H1 (cell line): Measurements from ENCODE around the gene TPRKB. TPM values are rescaled to one million over a fixed set of nuclear protein-coding genes. Genes with fewer than 3 reads are reported as not detected.
"Not testable (repeated sequence)": the region's sequence is repeated elsewhere in the genome, so short reads cannot be mapped to it uniquely, and the experiment has no call there.

Experiments
- CTCF ChIA-PET: fragments of 300-600 bp; sonication (Branson Sonifier 250); formaldehyde crosslinking; loops from one replicate; lab custom pipeline; 2021; ENCODE audit not compliant: partially characterized antibody; lab: Charles Lee
- POLR2A ChIA-PET: fragments of 300-600 bp; sonication (Branson Sonifier 250); formaldehyde crosslinking; loops from one replicate; lab custom pipeline; 2021; ENCODE audit warnings: inconsistent platforms; ENCODE audit not compliant: partially characterized antibody; lab: Charles Lee
- DNase-seq, 2 experiments: peaks; one replicate each; pipeline versions ENCODE4 v3.0.0 to v3.0.0-alpha.2; 2010 to 2022; ENCODE audit warnings: low spot score in 2 of 2, low read depth in 1 of 2, mixed read lengths in 1 of 2
- FAIRE-seq: peaks from 2 replicates; lab custom pipeline; 2011; peaks lifted over from hg19 to GRCh38; lab: Jason Lieb, UNC
- H2AFZ ChIP-seq: 2 replicates; pipeline ENCODE4 v1.8.1; 2012; ENCODE audit warnings: low read length, inconsistent platforms
- H2AK5ac ChIP-seq: 2 replicates; pipeline ENCODE4 v1.6.1; 2013; ENCODE audit warnings: low read depth, low read length
- H2BK120ac ChIP-seq: replicated peaks from 2 replicates; pipeline ENCODE3; 2013; ENCODE audit warnings: low read depth, low read length, inconsistent platforms
- H2BK12ac ChIP-seq: 2 replicates; pipeline ENCODE4 v1.6.1; 2013; ENCODE audit warnings: low read depth, low read length
- H2BK15ac ChIP-seq: 2 replicates; pipeline ENCODE4 v1.6.1; 2013; ENCODE audit warnings: low read length
- H2BK20ac ChIP-seq: 2 replicates; pipeline ENCODE4 v1.6.1; 2013; ENCODE audit warnings: low read length
- H2BK5ac ChIP-seq: 2 replicates; pipeline ENCODE4 v1.6.1; 2013; ENCODE audit warnings: low read depth, low read length
- H3K14ac ChIP-seq: 2 replicates; pipeline ENCODE4 v1.6.1; 2013; ENCODE audit warnings: inconsistent platforms; ENCODE audit not compliant: insufficient read length
- H3K18ac ChIP-seq: 2 replicates; pipeline ENCODE4 v1.6.1; 2013; ENCODE audit warnings: low read length; ENCODE audit errors: extremely low read depth
- H3K23ac ChIP-seq: 2 replicates; pipeline ENCODE4 v1.6.1; 2013; ENCODE audit warnings: inconsistent platforms; ENCODE audit not compliant: insufficient read length
- H3K23me2 ChIP-seq: 2 replicates; pipeline ENCODE4 v1.6.1; 2013; ENCODE audit warnings: low read depth, low read length
- H3K27ac ChIP-seq: 2 replicates; pipeline ENCODE4 v1.6.1; 2011; ENCODE audit warnings: low read depth, low read length, inconsistent platforms
- H3K27me3 ChIP-seq, 4 experiments: replicated peaks in 1 of 4; 1 replicate in 1 of 4; 2 replicates in 3 of 4; pipeline versions ENCODE4 v1.6.1 to v1.8.1; 2011 to 2013; ENCODE audit warnings: low read length in 3 of 4, mild to moderate bottlenecking in 3 of 4, inconsistent platforms in 2 of 4, mixed read lengths in 2 of 4, moderate library complexity in 1 of 4; ENCODE audit not compliant: control insufficient read depth in 3 of 4, insufficient read depth in 3 of 4; ENCODE audit errors: extremely low read depth in 1 of 4
- H3K36me3 ChIP-seq, 4 experiments: 2 replicates each; pipeline versions ENCODE4 v1.6.1 to v1.8.1; 2011 to 2013; ENCODE audit warnings: mild to moderate bottlenecking in 4 of 4, low read length in 3 of 4, moderate library complexity in 2 of 4, control low read depth in 1 of 4, inconsistent platforms in 1 of 4; ENCODE audit not compliant: insufficient read depth in 4 of 4, control insufficient read depth in 2 of 4
- H3K4ac ChIP-seq: replicated peaks from 2 replicates; pipeline ENCODE3; 2013; ENCODE audit warnings: low read length, low read depth, mixed read lengths, inconsistent platforms; ENCODE audit not compliant: insufficient read length
- H3K4me1 ChIP-seq, 4 experiments: replicated peaks in 1 of 4; 1 replicate in 1 of 4; 2 replicates in 3 of 4; pipeline versions ENCODE4 v1.6.1 to v1.8.1; 2011 to 2013; ENCODE audit warnings: low read length in 3 of 4, inconsistent platforms in 2 of 4, mixed read lengths in 1 of 4; ENCODE audit not compliant: insufficient read depth in 4 of 4, control insufficient read depth in 3 of 4
- H3K4me2 ChIP-seq, 2 experiments: 2 replicates each; pipeline versions ENCODE4 v1.6.1 to v1.8.1; 2011 to 2013; ENCODE audit warnings: low read depth in 2 of 2, low read length in 2 of 2, control low read depth in 1 of 2, inconsistent platforms in 1 of 2, mild to moderate bottlenecking in 1 of 2; ENCODE audit not compliant: insufficient read depth in 1 of 2
- H3K4me3 ChIP-seq, 4 experiments: fragments of 200-600, 300-600 bp in 1 of 4; sonication (generic), shearing (Covaris generic), sonication (Bioruptor Twin) in 1 of 4; 2 replicates each; pipeline versions ENCODE4 v1.5.1 to v1.8.1; 2011 to 2016; ENCODE audit warnings: low read length in 4 of 4, low read depth in 3 of 4, control low read depth in 2 of 4, inconsistent platforms in 2 of 4, mild to moderate bottlenecking in 2 of 4, mixed read lengths in 1 of 4, moderate library complexity in 1 of 4; ENCODE audit not compliant: insufficient read depth in 2 of 4; ENCODE audit errors: extremely low read depth in 1 of 4
- H3K56ac ChIP-seq: replicated peaks from 2 replicates; pipeline ENCODE3; 2013; ENCODE audit warnings: low read depth, mild to moderate bottlenecking, mixed read lengths, low read length, inconsistent platforms; ENCODE audit not compliant: insufficient read length
- H3K79me1 ChIP-seq: 2 replicates; pipeline ENCODE4 v1.6.1; 2013; ENCODE audit warnings: low read depth, low read length, control low read depth
- H3K79me2 ChIP-seq, 2 experiments: 2 replicates each; pipeline versions ENCODE4 v1.6.1 to v1.8.1; 2012 to 2013; ENCODE audit warnings: low read length in 2 of 2, mild to moderate bottlenecking in 2 of 2, inconsistent platforms in 1 of 2; ENCODE audit not compliant: insufficient read depth in 2 of 2, control insufficient read depth in 1 of 2
- H3K9ac ChIP-seq, 4 experiments: replicated peaks in 1 of 4; 1 replicate in 1 of 4; 2 replicates in 3 of 4; pipeline versions ENCODE4 v1.6.1 to v1.8.1; 2011 to 2013; ENCODE audit warnings: low read depth in 3 of 4, low read length in 3 of 4, control low read depth in 2 of 4, mild to moderate bottlenecking in 2 of 4, moderate library complexity in 2 of 4, inconsistent platforms in 1 of 4; ENCODE audit errors: extremely low read depth in 1 of 4
- H3K9me3 ChIP-seq, 2 experiments: 2 replicates each; pipeline versions ENCODE4 v1.6.1 to v1.8.1; 2012 to 2013; ENCODE audit warnings: mild to moderate bottlenecking in 2 of 2, moderate library complexity in 2 of 2, control low read depth in 1 of 2, inconsistent platforms in 1 of 2, low read depth in 1 of 2, low read length in 1 of 2, mixed read lengths in 1 of 2; ENCODE audit not compliant: insufficient read depth in 2 of 2
- H4K20me1 ChIP-seq, 2 experiments: replicated peaks in 1 of 2; 2 replicates each; pipeline versions ENCODE3 to v1.8.1; 2011 to 2013; ENCODE audit warnings: inconsistent platforms in 2 of 2, low read length in 2 of 2, mild to moderate bottlenecking in 1 of 2; ENCODE audit not compliant: insufficient read depth in 2 of 2, control insufficient read depth in 1 of 2
- H4K5ac ChIP-seq: 2 replicates; pipeline ENCODE4 v1.6.1; 2013; ENCODE audit warnings: low read length, low read depth, mixed read lengths, inconsistent platforms; ENCODE audit not compliant: insufficient read length
- H4K8ac ChIP-seq: 2 replicates; pipeline ENCODE4 v1.8.0; 2013; ENCODE audit warnings: mild to moderate bottlenecking, moderate library complexity, low read length, inconsistent platforms; ENCODE audit not compliant: insufficient read depth; ENCODE audit errors: extremely low read depth
- H4K91ac ChIP-seq: replicated peaks from 2 replicates; pipeline ENCODE3; 2013; ENCODE audit warnings: low read length, mixed read lengths, inconsistent platforms; ENCODE audit not compliant: insufficient read length
- WGBS, 2 experiments: shearing (Covaris generic) in 1 of 2; methylation state at CpG; one replicate each; pipeline versions ENCODE4 v1.1.6 to v1.1.7; 2013 to 2015; ENCODE audit warnings: low lambda C conversion rate in 2 of 2, mixed read lengths in 2 of 2, inconsistent platforms in 1 of 2, low coverage in 1 of 2, missing lambda C conversion rate in 1 of 2; ENCODE audit not compliant: insufficient replicate concordance in 2 of 2, insufficient coverage in 1 of 2, insufficient read length in 1 of 2; ENCODE audit errors: extremely low coverage in 1 of 2, missing lambda C conversion rate in 1 of 2; 5-methylcytosine and 5-hydroxymethylcytosine counted together
- polyA plus RNA-seq, 7 experiments: library from polyadenylated mRNA; depleted of rRNA in 3 of 7; stranded (reverse) in 5 of 7; unstranded in 2 of 7; fragments of >200 nt in 5 of 7; fragments of 200-250 nt in 2 of 7; gene quantifications; 1 replicate in 5 of 7; 2 replicates in 1 of 7; 4 replicates in 1 of 7; pipeline versions ENCODE4 v1.2.1 to v1.2.3, GENCODE V29; 2011 to 2013; ENCODE audit warnings: missing spikeins in 2 of 7, mixed read lengths in 2 of 7
- total RNA-seq: library from RNA; stranded (reverse); fragmentation: NEBNext Ultra II Directional; extraction: Animal tissue kit (Norgen Biotek cat#: 25700); gene quantifications from 2 replicates; pipeline ENCODE4 v1.2.1, GENCODE V29; 2021

The TPRKB gene
- total and polyA plus RNA-seq, 2 of the 8 experiments (the other 6 are each of a cell fraction or from before 2014, with no cell fraction given) = 40.3 to 41.6 TPM

- H3K18ac ChIP-seq, H3K4ac ChIP-seq, H2AK5ac ChIP-seq, H2BK20ac ChIP-seq, H2BK5ac ChIP-seq, FAIRE-seq, H3K79me1 ChIP-seq, H4K8ac ChIP-seq, H3K56ac ChIP-seq, H3K27ac ChIP-seq, H4K91ac ChIP-seq, H3K23me2 ChIP-seq, H3K27me3 ChIP-seq, DNase-seq, H2BK12ac ChIP-seq, H2BK120ac ChIP-seq, H4K5ac ChIP-seq, H3K14ac ChIP-seq, H3K4me2 ChIP-seq, H3K4me3 ChIP-seq, H3K36me3 ChIP-seq, POLR2A ChIA-PET, H3K4me1 ChIP-seq, H4K20me1 ChIP-seq, H3K79me2 ChIP-seq, H2BK15ac ChIP-seq, H3K9ac ChIP-seq, H3K23ac ChIP-seq, H2AFZ ChIP-seq: not testable (repeated sequence)
- peaks cover 23 to 33% of the 10 kb centered on the region in 2 experiments; a peak in 3 of 4 replicates for H3K9me3 ChIP-seq
- CTCF ChIA-PET = interaction anchor here (1.2 kb wide), 1 partner anchor 16 kb away, joined by 3 read pairs; no protein-coding TSS in a partner anchor
- 100% methylated on average over 1 of the region's 1 CpG; no CpG with 5 or more reads in 1 of the 2 experiments for WGBS, 2 experiments
Observed at GRCh38 chr2:73696985-73697384, 40.2 kb downstream of the TPRKB start.

- H3K23ac ChIP-seq, H4K5ac ChIP-seq, DNase-seq, H3K18ac ChIP-seq, H3K4me2 ChIP-seq, H3K79me2 ChIP-seq, H3K56ac ChIP-seq, H2BK20ac ChIP-seq, H2BK120ac ChIP-seq, H3K14ac ChIP-seq, H3K4ac ChIP-seq, H2BK5ac ChIP-seq, H3K23me2 ChIP-seq, H3K27ac ChIP-seq, H3K4me1 ChIP-seq, H4K91ac ChIP-seq, H3K36me3 ChIP-seq, H3K9ac ChIP-seq, H2BK15ac ChIP-seq, POLR2A ChIA-PET, FAIRE-seq, H4K20me1 ChIP-seq, H2AFZ ChIP-seq, H2BK12ac ChIP-seq, H3K27me3 ChIP-seq, H4K8ac ChIP-seq, H3K4me3 ChIP-seq, H3K79me1 ChIP-seq, H2AK5ac ChIP-seq: not testable (repeated sequence)
- peaks cover 23 to 33% of the 10 kb centered on the region in 2 experiments; a peak in 3 of 4 replicates for H3K9me3 ChIP-seq
- CTCF ChIA-PET = interaction anchor here (1.2 kb wide), 1 partner anchor 15 kb away, joined by 3 read pairs; no protein-coding TSS in a partner anchor
- WGBS, 2 experiments = 89% methylated on average over 3 of the region's 3 CpGs; no CpG with 5 or more reads in 1 of the 2 experiments
Observed at GRCh38 chr2:73696521-73696920, 40.6 kb downstream of the TPRKB start.
